PC-9 (cell line): ENCODE data around the gene SLC44A5. TPM values are rescaled to one million over a fixed set of nuclear protein-coding genes. Genes with fewer than 3 reads are reported as not detected.

ENCODE experiments used
- BruUV-seq: library from RNA; stranded (reverse); fragments of 400-500 nt; replicated peaks from 2 replicates; lab custom pipeline; 2021; lab: Mats Ljungman, UMichigan
- CTCF ChIA-PET: fragments of 300-600 bp; sonication (Branson Sonifier 250); formaldehyde crosslinking; loops from one replicate; lab custom pipeline; 2022; ENCODE audit warnings: antibody characterized with exemption; lab: Charles Lee
- POLR2A ChIA-PET: fragments of 300-600 bp; sonication (Branson Sonifier 250); formaldehyde crosslinking; loops from one replicate; lab custom pipeline; 2022; ENCODE audit warnings: antibody characterized with exemption; ENCODE audit not compliant: unreplicated experiment; lab: Charles Lee
- DNase-seq, 2 experiments: peaks; one replicate each; pipeline versions ENCODE4 v3.0.0 to v3.0.0-alpha.2; 2015 to 2022; ENCODE audit warnings: mixed read lengths in 1 of 2
- H2AFZ ChIP-seq: fragments of 200-600 bp; sonication (generic); 2 replicates; pipeline ENCODE4 v1.8.1; 2017; ENCODE audit warnings: antibody characterized with exemption
- H3F3A ChIP-seq: fragments of 200-600 bp; sonication (generic); 2 replicates; pipeline ENCODE4 v1.8.1; 2017; ENCODE audit warnings: antibody characterized with exemption, mild to moderate bottlenecking, low read depth; ENCODE audit not compliant: insufficient read depth
- H3K27ac ChIP-seq: fragments of 200-600 bp; sonication (generic); 2 replicates; pipeline ENCODE4 v1.6.1; 2016; ENCODE audit warnings: mixed run types
- H3K27me3 ChIP-seq: fragments of 200-600 bp; sonication (generic); 2 replicates; pipeline ENCODE4 v1.6.1; 2016; ENCODE audit warnings: low read depth, mixed run types; ENCODE audit not compliant: insufficient read depth
- H3K36me3 ChIP-seq: fragments of 200-600 bp; sonication (generic); 2 replicates; pipeline ENCODE4 v1.6.1; 2016; ENCODE audit warnings: low read depth, mixed run types
- H3K4me1 ChIP-seq: fragments of 200-600 bp; sonication (generic); replicated peaks from 2 replicates; pipeline ENCODE4 v1.6.1; 2016; ENCODE audit warnings: mixed run types; ENCODE audit not compliant: insufficient read depth
- H3K4me2 ChIP-seq: fragments of 200-600 bp; sonication (generic); 2 replicates; pipeline ENCODE4 v1.6.1; 2017; ENCODE audit warnings: mixed run types
- H3K4me3 ChIP-seq: fragments of 200-600 bp; sonication (generic); 2 replicates; pipeline ENCODE4 v1.6.1; 2016; ENCODE audit warnings: mixed run types
- H3K79me2 ChIP-seq: fragments of 200-600 bp; sonication (generic); 2 replicates; pipeline ENCODE4 v1.6.1; 2017; ENCODE audit warnings: low read depth, mixed run types
- H3K9me2 ChIP-seq: fragments of 200-600 bp; sonication (generic); 2 replicates; pipeline ENCODE4 v1.8.1; 2017; ENCODE audit warnings: mild to moderate bottlenecking; ENCODE audit not compliant: insufficient read depth
- H3K9me3 ChIP-seq: fragments of 200-600 bp; sonication (generic); 2 replicates; pipeline ENCODE4 v1.8.1; 2016; ENCODE audit warnings: low read depth; ENCODE audit not compliant: insufficient read depth
- H4K20me1 ChIP-seq: fragments of 200-600 bp; sonication (generic); 2 replicates; pipeline ENCODE4 v1.8.1; 2017; ENCODE audit not compliant: insufficient read depth
- CTCF ChIP-seq: fragments of 200-600 bp; sonication (generic); conservative IDR thresholded peaks from 2 replicates; pipeline ENCODE4 v1.6.1; 2017; ENCODE audit warnings: mixed run types, antibody characterized with exemption, mild to moderate bottlenecking, moderate library complexity
- EZH2 ChIP-seq: fragments of 200-600 bp; sonication (generic); IDR thresholded peaks from 2 replicates; pipeline ENCODE4 v1.8.0; 2017; ENCODE audit warnings: antibody characterized with exemption, low read depth
- intact Hi-C: fragments of 100-400 bp; cut with micrococcal nuclease; formaldehyde crosslinking; loops from one replicate; pipeline ENCODE4 v1.10.0; 2022; ENCODE audit not compliant: unreplicated experiment
- total RNA-seq: library from RNA; stranded (reverse); gene quantifications from 2 replicates; pipeline ENCODE4 v1.2.3, GENCODE V29; 2021

Gene SLC44A5
- total RNA-seq, 1 experiment from 2014 or later: 0.09 TPM

- intact Hi-C loops: no loop called here
- H2AFZ ChIP-seq: no peak overlapping the region
- H3K9me2 ChIP-seq: no peaks in the 10 kb centered on the region; the same call in 1 of the 2 replicates
- H3K79me2 ChIP-seq: no peaks in the 10 kb centered on the region
- H3K27me3 ChIP-seq: no peaks in the 10 kb centered on the region
- H3K27ac ChIP-seq: no peak overlapping the region
- H3K4me1 ChIP-seq: no peaks in the 10 kb centered on the region
- no peaks in the 10 kb centered on the region for H3K9me3 ChIP-seq
- H4K20me1 ChIP-seq: no peaks in the 10 kb centered on the region
- CTCF ChIA-PET: no interaction called here
- DNase-seq: no peak
- no peak overlapping the region for H3K4me3 ChIP-seq
- no peaks in the 10 kb centered on the region for H3F3A ChIP-seq
- TF ChIP-seq CTCF: no peak
- no peak for TF ChIP-seq EZH2
- no peak overlapping the region for H3K4me2 ChIP-seq
- POLR2A ChIA-PET: no interaction called here
- H3K36me3 ChIP-seq: no peaks in the 10 kb centered on the region
- no TSS peak for BruUV-seq
These were observed 335.9 kb downstream of the SLC44A5 start for GRCh38 chr1:75274920-75275506.

GRCh38 chr1:75273110-75273509 lies 337.8 kb downstream of the SLC44A5 start:
- Histone ChIP-seq H3K27me3 (no peaks in the 10 kb centered on the region), H3K27ac (no peak overlapping the region), H3K4me2 (no peak overlapping the region), H3K79me2 (no peaks in the 10 kb centered on the region), H2AFZ (no peak overlapping the region), H3K36me3 (no peaks in the 10 kb centered on the region), H3F3A (no peaks in the 10 kb centered on the region), H3K4me3 (no peak overlapping the region), H3K4me1 (no peaks in the 10 kb centered on the region), H4K20me1 (no peaks in the 10 kb centered on the region), H3K9me3 (no peaks in the 10 kb centered on the region), H3K9me2 (no peaks in the 10 kb centered on the region; the same call in 1 of the 2 replicates)
- ChIA-PET CTCF (no interaction called here), POLR2A (no interaction called here)
- no TSS peak for BruUV-seq
- no peak for TF ChIP-seq EZH2
- TF ChIP-seq CTCF: no peak
- no peak for DNase-seq
- intact Hi-C loops: no loop called here

- no peaks in the 10 kb centered on the region for H3K79me2 ChIP-seq
- intact Hi-C loops: loop anchor here (5.0 kb wide), 1 partner anchor 367 kb away; no protein-coding TSS in a partner anchor
- no peaks in the 10 kb centered on the region for H3K4me1 ChIP-seq
- ChIA-PET CTCF (interaction anchor here (1.0 kb wide), 1 partner anchor 367 kb away, joined by 3 read pairs; no protein-coding TSS in a partner anchor), POLR2A (no interaction called here)
- TF ChIP-seq CTCF: peak; percentile 86
- no peak for TF ChIP-seq EZH2
- no peak for DNase-seq
- no peaks in the 10 kb centered on the region for H4K20me1 ChIP-seq
- no peaks in the 10 kb centered on the region for H3K9me2 ChIP-seq
- H2AFZ ChIP-seq: no peak overlapping the region
- BruUV-seq: no TSS peak
- no peak overlapping the region for H3K4me3 ChIP-seq
- H3K36me3 ChIP-seq: no peaks in the 10 kb centered on the region
- H3F3A ChIP-seq: no peaks in the 10 kb centered on the region
- H3K27ac ChIP-seq: no peak overlapping the region
- no peaks in the 10 kb centered on the region for H3K27me3 ChIP-seq
- no peaks in the 10 kb centered on the region for H3K9me3 ChIP-seq
- H3K4me2 ChIP-seq: no peak overlapping the region
These were observed 345.1 kb downstream of the SLC44A5 start for GRCh38 chr1:75265792-75266191.
